ENCODE data around the gene NLRP6.

DNA sequence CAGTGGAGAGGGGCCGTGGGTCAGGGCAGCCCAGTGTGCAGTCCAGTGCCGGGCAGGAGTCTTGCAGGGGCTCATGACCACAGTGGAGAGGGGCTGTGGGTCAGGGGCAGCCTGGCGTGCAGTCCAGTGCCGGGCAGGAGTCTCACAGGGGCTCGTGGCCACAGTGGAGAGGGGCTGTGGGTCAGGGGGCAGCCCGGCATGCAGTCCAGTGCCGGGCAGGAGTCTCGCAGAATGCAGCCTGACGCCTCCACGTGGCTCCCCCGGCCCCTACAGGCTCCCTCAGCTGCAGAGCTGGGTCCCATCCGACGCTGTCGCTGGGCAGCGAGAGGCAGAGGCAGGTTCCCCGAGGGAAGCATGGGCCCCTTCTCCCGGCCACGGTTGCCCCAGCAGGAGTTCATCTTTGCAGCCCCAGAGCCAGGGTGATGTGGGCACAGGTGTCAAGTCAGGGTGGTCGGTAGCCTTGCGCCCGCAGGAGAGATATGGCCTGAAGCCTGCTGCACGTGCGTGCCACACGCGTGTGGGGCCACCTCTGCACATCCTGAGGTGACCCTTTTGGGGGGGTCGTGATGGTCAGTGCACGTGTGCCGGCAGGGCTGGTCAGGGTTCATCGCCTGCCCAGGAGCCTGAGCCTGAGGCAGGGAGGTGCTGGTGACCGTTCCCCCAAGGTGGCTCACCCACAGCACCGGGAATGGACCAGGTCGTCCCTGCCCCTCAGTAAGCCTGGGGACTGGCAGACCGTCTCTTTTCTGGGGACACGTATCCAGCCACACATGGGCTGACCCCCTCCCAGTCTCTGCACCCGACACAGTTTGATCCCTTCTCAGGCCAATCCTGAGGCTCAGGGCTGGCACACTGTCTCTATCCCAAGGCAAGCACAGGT is 18.2 kb downstream of the NLRP6 start:
- TF ChIP-seq, protein P1, sequence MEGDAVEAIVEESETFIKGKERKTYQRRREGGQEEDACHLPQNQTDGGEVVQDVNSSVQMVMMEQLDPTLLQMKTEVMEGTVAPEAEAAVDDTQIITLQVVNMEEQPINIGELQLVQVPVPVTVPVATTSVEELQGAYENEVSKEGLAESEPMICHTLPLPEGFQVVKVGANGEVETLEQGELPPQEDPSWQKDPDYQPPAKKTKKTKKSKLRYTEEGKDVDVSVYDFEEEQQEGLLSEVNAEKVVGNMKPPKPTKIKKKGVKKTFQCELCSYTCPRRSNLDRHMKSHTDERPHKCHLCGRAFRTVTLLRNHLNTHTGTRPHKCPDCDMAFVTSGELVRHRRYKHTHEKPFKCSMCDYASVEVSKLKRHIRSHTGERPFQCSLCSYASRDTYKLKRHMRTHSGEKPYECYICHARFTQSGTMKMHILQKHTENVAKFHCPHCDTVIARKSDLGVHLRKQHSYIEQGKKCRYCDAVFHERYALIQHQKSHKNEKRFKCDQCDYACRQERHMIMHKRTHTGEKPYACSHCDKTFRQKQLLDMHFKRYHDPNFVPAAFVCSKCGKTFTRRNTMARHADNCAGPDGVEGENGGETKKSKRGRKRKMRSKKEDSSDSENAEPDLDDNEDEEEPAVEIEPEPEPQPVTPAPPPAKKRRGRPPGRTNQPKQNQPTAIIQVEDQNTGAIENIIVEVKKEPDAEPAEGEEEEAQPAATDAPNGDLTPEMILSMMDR (IDR thresholded peaks at IDR 0.05; ENCODE audit: low read depth, low read length, poor library complexity, severe bottlenecking) = no peak
- no peak for TF ChIP-seq EZH2phosphoT487 (IDR thresholded peaks at IDR 0.05; ENCODE audit: borderline replicate concordance, low read length)
